ENCODE measurements around the gene GPR22. TPM values are rescaled to one million over a fixed set of nuclear protein-coding genes. Genes with fewer than 3 reads are reported as not detected.

The GPR22 gene
- total RNA-seq, 2 experiments from 2014 or later: not detected

- intact Hi-C loops (cut with micrococcal nuclease): no loop called here
- peaks cover 14% of the 10 kb centered on the region for H3K4me1 Mint-ChIP-seq (ENCODE audit: low read depth)
- peaks cover 18% of the 10 kb centered on the region for H3K36me3 Mint-ChIP-seq (ENCODE audit: low read depth)
- H3K9me3 Mint-ChIP-seq: peaks cover 1% of the 10 kb centered on the region
- CTCF ChIA-PET: interaction anchor here (0.7 kb wide), 1 partner anchor 45 kb away, joined by 3 read pairs; no protein-coding TSS in a partner anchor
- DNase-seq: no peak
- no peak overlapping the region for H3K27ac Mint-ChIP-seq
- H3K4me3 Mint-ChIP-seq: no peak overlapping the region
- H3K27me3 Mint-ChIP-seq (ENCODE audit: low read depth): no peaks in the 10 kb centered on the region
These were observed 37.0 kb downstream of the GPR22 start for GRCh38 chr7:107506674-107507339.

Other genes starting within 250 kb of the GPR22 start
- 10 to 100 TPM; 52.0 to 62.8 TPM for gene COG5, start 93.9 kb downstream of the GPR22 start, total RNA-seq
- 10 to 100 TPM; 10.8 to 12.3 TPM for gene DUS4L, start 93.9 kb downstream of the GPR22 start, total RNA-seq
- gene BCAP29, start 110.2 kb downstream of the GPR22 start, total RNA-seq: 10 to 100 TPM; 18.9 to 21.0 TPM
- gene SLC26A4, start 190.8 kb downstream of the GPR22 start, total RNA-seq: 1 to 10 TPM in 1 of 2 experiments, under 1 TPM in 1; 0.74 to 1.3 TPM

All from activated naive CD4-positive, alpha-beta T cell treated with anti-CD3 and anti-CD28 coated beads for 36 hours (primary cell).